Keratinocyte (primary cell): ENCODE data around the gene ITPK1. TPM values are rescaled to one million over a fixed set of nuclear protein-coding genes. Genes with fewer than 3 reads are reported as not detected.

Source experiments
- DNase-seq: peaks from one replicate; pipeline ENCODE4 v3.0.0-alpha.2; 2011; ENCODE audit warnings: low read depth, missing footprints, low spot score
- FAIRE-seq: peaks from 2 replicates; lab custom pipeline; 2011; peaks lifted over from hg19 to GRCh38; lab: Jason Lieb, UNC
- H2AFZ ChIP-seq: 2 replicates; pipeline ENCODE4 v1.6.0; 2012; ENCODE audit warnings: low read length, control low read depth, inconsistent platforms; ENCODE audit not compliant: control insufficient read depth
- H3K27ac ChIP-seq: 2 replicates; pipeline ENCODE4 v1.5.1; 2011; ENCODE audit warnings: low read length; ENCODE audit not compliant: control insufficient read depth, insufficient read depth
- H3K27me3 ChIP-seq: 3 replicates; pipeline ENCODE4 v1.6.0; 2011; ENCODE audit warnings: low read length; ENCODE audit not compliant: control insufficient read depth, insufficient read depth; ENCODE audit errors: extremely low read depth
- H3K36me3 ChIP-seq, 2 experiments: 2 replicates in 1 of 2; 3 replicates in 1 of 2; pipeline ENCODE4 v1.5.1; 2011; ENCODE audit warnings: low read length in 2 of 2, mild to moderate bottlenecking in 1 of 2; ENCODE audit not compliant: control insufficient read depth in 2 of 2, insufficient read depth in 2 of 2; ENCODE audit errors: extremely low read depth in 1 of 2
- H3K4me1 ChIP-seq: 3 replicates; pipeline ENCODE4 v1.5.1; 2011; ENCODE audit warnings: low read length; ENCODE audit not compliant: control insufficient read depth, insufficient read depth; ENCODE audit errors: extremely low read depth
- H3K4me2 ChIP-seq: 3 replicates; pipeline ENCODE4 v1.6.0; 2011; ENCODE audit warnings: low read depth, low read length; ENCODE audit not compliant: control insufficient read depth, insufficient read depth; ENCODE audit errors: extremely low read depth
- H3K4me3 ChIP-seq, 3 experiments: fragments of 200-600 bp in 1 of 3; sonication (generic) in 1 of 3; 2 replicates in 2 of 3; 3 replicates in 1 of 3; pipeline ENCODE4 v1.5.1; 2011 to 2016; ENCODE audit warnings: low read length in 3 of 3, mild to moderate bottlenecking in 3 of 3, control low read depth in 2 of 3, inconsistent platforms in 1 of 3, low read depth in 1 of 3, mixed read lengths in 1 of 3, mixed run types in 1 of 3, moderate library complexity in 1 of 3; ENCODE audit not compliant: control insufficient read depth in 2 of 3, insufficient read depth in 2 of 3; ENCODE audit errors: extremely low read depth in 1 of 3
- H3K79me2 ChIP-seq: 2 replicates; pipeline ENCODE4 v1.6.0; 2012; ENCODE audit warnings: low read length; ENCODE audit not compliant: control insufficient read depth, insufficient read depth
- H3K9ac ChIP-seq: 3 replicates; pipeline ENCODE4 v1.6.0; 2011; ENCODE audit warnings: low read length; ENCODE audit not compliant: control insufficient read depth, insufficient read depth; ENCODE audit errors: extremely low read depth
- H3K9me1 ChIP-seq: 3 replicates; pipeline ENCODE4 v1.6.0; 2011; ENCODE audit warnings: low read length; ENCODE audit not compliant: control insufficient read depth, insufficient read depth; ENCODE audit errors: extremely low read depth
- H3K9me3 ChIP-seq: 2 replicates; pipeline ENCODE4 v1.5.1; 2012; ENCODE audit warnings: low read depth, low read length; ENCODE audit not compliant: control insufficient read depth
- H4K20me1 ChIP-seq: 3 replicates; pipeline ENCODE4 v1.6.0; 2011; ENCODE audit warnings: low read length; ENCODE audit not compliant: control insufficient read depth, insufficient read depth; ENCODE audit errors: extremely low read depth
- CTCF ChIP-seq, 3 experiments: IDR thresholded peaks in 1 of 3; conservative IDR thresholded peaks in 1 of 3; optimal IDR thresholded peaks in 1 of 3; 2 replicates in 2 of 3; 3 replicates in 1 of 3; pipeline versions ENCODE3 to v1.5.1; 2011; ENCODE audit warnings: low read length in 3 of 3, mild to moderate bottlenecking in 3 of 3, moderate library complexity in 2 of 3, control low read depth in 1 of 3, inconsistent platforms in 1 of 3; ENCODE audit not compliant: insufficient read depth in 2 of 3; ENCODE audit errors: extremely low read depth in 1 of 3
- EZH2 ChIP-seq: IDR thresholded peaks from one replicate; pipeline ENCODE4 v1.6.1; 2012; ENCODE audit warnings: inconsistent platforms, mild to moderate bottlenecking, low read length, moderate library complexity
- dilution Hi-C: fragments of 300-500 bp; cut with MboI; formaldehyde crosslinking; loops from one replicate; pipeline ENCODE4 v1.7.0; 2020; ENCODE audit warnings: low sequenced_read_pairs; ENCODE audit not compliant: extremely low pct_ligation_motif_present
- polyA plus RNA-seq, 5 experiments: library from polyadenylated mRNA; depleted of rRNA in 3 of 5; stranded (reverse) in 3 of 5; stranded (forward) in 1 of 5; unstranded in 1 of 5; fragments of >200 nt; gene quantifications; 1 replicate in 1 of 5; 2 replicates in 3 of 5; 3 replicates in 1 of 5; pipeline versions ENCODE4 v1.2.1 to v1.2.3, GENCODE V29; 2011 to 2012; ENCODE audit warnings: missing spikeins in 2 of 5, low read depth in 1 of 5, low replicate concordance in 1 of 5

Gene ITPK1
- polyA plus RNA-seq, 1 donor (not counting 4 experiments of a cell fraction or from before 2014, with no cell fraction given): 67.8 TPM

- no peaks in the 10 kb centered on the region for H3K27me3 ChIP-seq
- no peaks in the 10 kb centered on the region for H3K9me1 ChIP-seq
- dilution Hi-C loops: no loop called here
- H3K36me3 ChIP-seq: peaks cover 0 to 6% of the 10 kb centered on the region in 2 experiments
- no peak for TF ChIP-seq EZH2
- no peak for TF ChIP-seq CTCF (optimal IDR thresholded peaks at IDR 0.05 in 1 of 3, IDR thresholded peaks at IDR 0.05 in 1 of 3, conservative IDR thresholded peaks at IDR 0.05 in 1 of 3; ENCODE audit: extremely low read depth in 1 of 3, insufficient read depth in 2 of 3, low read length in 3 of 3)
- H4K20me1 ChIP-seq: peaks cover 4% of the 10 kb centered on the region
- no peak overlapping the region for H2AFZ ChIP-seq
- no peak overlapping the region for H3K27ac ChIP-seq
- H3K4me2 ChIP-seq: no peak overlapping the region
- no peak overlapping the region for H3K4me3 ChIP-seq
- FAIRE-seq: no peak
- H3K79me2 ChIP-seq: peaks cover 3% of the 10 kb centered on the region
- DNase-seq: no peak
- no peaks in the 10 kb centered on the region for H3K9me3 ChIP-seq
- peaks cover 7% of the 10 kb centered on the region for H3K4me1 ChIP-seq
- no peak overlapping the region for H3K9ac ChIP-seq
Observed at GRCh38 chr14:93064411-93065271, 51.1 kb downstream of the ITPK1 start.

GRCh38 chr14:93063393-93063792, 52.3 kb downstream of the ITPK1 start:
- Histone ChIP-seq H4K20me1 (peaks cover 4% of the 10 kb centered on the region), H3K4me1 (peaks cover 7% of the 10 kb centered on the region), H3K4me2 (no peak overlapping the region), H3K9ac (no peak overlapping the region), H3K9me1 (no peaks in the 10 kb centered on the region), H3K36me3 (peaks cover 0 to 6% of the 10 kb centered on the region in 2 experiments), H3K27me3 (no peaks in the 10 kb centered on the region), H3K27ac (no peak overlapping the region), H3K9me3 (no peaks in the 10 kb centered on the region), H2AFZ (no peak overlapping the region), H3K4me3 (no peak overlapping the region), H3K79me2 (peaks cover 3% of the 10 kb centered on the region)
- DNase-seq: no peak
- dilution Hi-C loops: no loop called here
- no peak for FAIRE-seq
- no peak for TF ChIP-seq CTCF (optimal IDR thresholded peaks at IDR 0.05 in 1 of 3, IDR thresholded peaks at IDR 0.05 in 1 of 3, conservative IDR thresholded peaks at IDR 0.05 in 1 of 3; ENCODE audit: extremely low read depth in 1 of 3, insufficient read depth in 2 of 3, low read length in 3 of 3)
- no peak for TF ChIP-seq EZH2
